ENCODE measurements around the gene TRIM44.
A peak's percentile ranks its signal among the peaks of the same experiment; 100 is the strongest.
"Not testable (repeated sequence)": the region's sequence is repeated elsewhere in the genome, so short reads cannot be mapped to it uniquely, and the experiment has no call there.

TRIM44 gene

GRCh38 chr11:35664977-35665441 lies 2.4 kb downstream of the TRIM44 start:
- TF ChIP-seq CTCF (conservative IDR thresholded peaks at IDR 0.05; ENCODE audit: low read depth), result no peak
- ChIA-PET POLR2A (ENCODE audit: low non-redundant PET) (no interaction called here), CTCF (interaction anchor here (0.6 kb wide), 1 partner anchor 20 kb away, joined by 3 read pairs; no protein-coding TSS in a partner anchor)
- DNase-seq (ENCODE audit: low spot score), result peak; percentile 8
- H3K27ac ChIP-seq, result no peak overlapping the region

GRCh38 chr11:35667257-35667656 lies 4.7 kb downstream of the TRIM44 start:
- ChIA-PET CTCF (no interaction called here), POLR2A (ENCODE audit: low non-redundant PET) (no interaction called here)
- DNase-seq (ENCODE audit: low spot score), result no peak
- no peak for TF ChIP-seq CTCF (conservative IDR thresholded peaks at IDR 0.05; ENCODE audit: low read depth)
- H3K27ac ChIP-seq, result no peak overlapping the region

- H3K27ac ChIP-seq; CTCF ChIA-PET; DNase-seq (ENCODE audit: low spot score); POLR2A ChIA-PET (ENCODE audit: low non-redundant PET): not testable (repeated sequence)
Observed at GRCh38 chr11:35668350-35668749, 5.8 kb downstream of the TRIM44 start.

- ChIA-PET POLR2A (ENCODE audit: low non-redundant PET) (no interaction called here), CTCF (no interaction called here)
- H3K27ac ChIP-seq, result no peak overlapping the region
- no peak for DNase-seq (ENCODE audit: low spot score)
- no peak for TF ChIP-seq CTCF (conservative IDR thresholded peaks at IDR 0.05; ENCODE audit: low read depth)
Observed at GRCh38 chr11:35671396-35672127, 9.0 kb downstream of the TRIM44 start.

- no peak overlapping the region for H3K27ac ChIP-seq
- no peak for TF ChIP-seq CTCF (conservative IDR thresholded peaks at IDR 0.05; ENCODE audit: low read depth)
- POLR2A ChIA-PET (ENCODE audit: low non-redundant PET), result no interaction called here
- CTCF ChIA-PET, result no interaction called here
- DNase-seq (ENCODE audit: low spot score), result no peak
Observed at GRCh38 chr11:35672608-35673007, 10.0 kb downstream of the TRIM44 start.

GRCh38 chr11:35675901-35676610 lies 13.5 kb downstream of the TRIM44 start:
- CTCF ChIA-PET, result interaction anchor here (0.6 kb wide), 1 partner anchor 55 kb away, joined by 3 read pairs; no protein-coding TSS in a partner anchor
- H3K27ac ChIP-seq, result no peak overlapping the region
- no peak for DNase-seq (ENCODE audit: low spot score)
- TF ChIP-seq CTCF (conservative IDR thresholded peaks at IDR 0.05; ENCODE audit: low read depth), result no peak
- POLR2A ChIA-PET (ENCODE audit: low non-redundant PET), result no interaction called here

GRCh38 chr11:35676611-35676965 lies 14.0 kb downstream of the TRIM44 start:
- H3K27ac ChIP-seq, result no peak overlapping the region
- DNase-seq (ENCODE audit: low spot score), result no peak
- ChIA-PET CTCF (interaction anchor here (0.6 kb wide), 1 partner anchor 55 kb away, joined by 3 read pairs; no protein-coding TSS in a partner anchor), POLR2A (ENCODE audit: low non-redundant PET) (no interaction called here)
- no peak for TF ChIP-seq CTCF (conservative IDR thresholded peaks at IDR 0.05; ENCODE audit: low read depth)

All from RWPE1 (cell line).